Islet precursor cell (in vitro differentiated cells): Measurements from ENCODE around the gene FOXM1.

ENCODE experiments used
- DNase-seq: peaks from one replicate; pipeline ENCODE4 v3.0.0-alpha.2; 2018

Gene FOXM1

GRCh38 chr12:2877047-2877952, at the start of gene FOXM1, which contains the start of gene RHNO1:
Gene FOXM1, minus strand, starts transcription at chr12:2877174. Its CDS starts 2,696 bp downstream, at chr12:2874478.
Gene RHNO1, plus strand, starts transcription at chr12:2877223. Its CDS starts 8,144 bp downstream, at chr12:2885367.
- peak; percentile 97 for DNase-seq

GRCh38 chr12:2925322-2925995, 48.5 kb upstream of the FOXM1 start:
- DNase-seq = no peak

- no peak for DNase-seq
These were observed 47.0 kb upstream of the FOXM1 start for GRCh38 chr12:2924019-2924418.

- no peak for DNase-seq
These were observed 46.1 kb upstream of the FOXM1 start for GRCh38 chr12:2923057-2923456.

- DNase-seq = no peak
These were observed 45.4 kb upstream of the FOXM1 start for GRCh38 chr12:2922329-2922728.

GRCh38 chr12:2919249-2919648, 42.3 kb upstream of the FOXM1 start:
- no peak for DNase-seq

GRCh38 chr12:2912216-2912575, 35.2 kb upstream of the FOXM1 start:
- DNase-seq = no peak

GRCh38 chr12:2904260-2904659, 27.3 kb upstream of the FOXM1 start:
- no peak for DNase-seq

- DNase-seq = no peak
These were observed 25.4 kb upstream of the FOXM1 start for GRCh38 chr12:2902272-2902880.

GRCh38 chr12:2900642-2901041, 23.7 kb upstream of the FOXM1 start:
- no peak for DNase-seq

- DNase-seq = no peak
These were observed 20.4 kb upstream of the FOXM1 start for GRCh38 chr12:2897418-2897817.

- no peak for DNase-seq
These were observed 18.5 kb upstream of the FOXM1 start for GRCh38 chr12:2895511-2895910.

- DNase-seq = no peak
These were observed 18.1 kb upstream of the FOXM1 start for GRCh38 chr12:2895051-2895451.

- DNase-seq = peak; percentile 85
These were observed 16.0 kb upstream of the FOXM1 start for GRCh38 chr12:2893007-2893406.

GRCh38 chr12:2892246-2892645, 15.3 kb upstream of the FOXM1 start:
- DNase-seq = no peak

GRCh38 chr12:2891240-2892053, 14.5 kb upstream of the FOXM1 start:
- peak; percentile 90 for DNase-seq

GRCh38 chr12:2890388-2891239, 13.6 kb upstream of the FOXM1 start, which contains the start of gene TULP3:
Gene TULP3, plus strand, starts transcription at chr12:2890891. Its CDS starts 57 bp downstream, at chr12:2890948.
- peak; percentile 100 for DNase-seq

- no peak for DNase-seq
These were observed 13.0 kb upstream of the FOXM1 start for GRCh38 chr12:2890001-2890387.

GRCh38 chr12:2886768-2887450, 9.9 kb upstream of the FOXM1 start:
- DNase-seq = no peak

- DNase-seq = no peak
These were observed 7.8 kb upstream of the FOXM1 start for GRCh38 chr12:2884810-2885209.

- DNase-seq = no peak
These were observed 2.9 kb upstream of the FOXM1 start for GRCh38 chr12:2879853-2880252.
